Endothelial cell of umbilical vein (primary cell): ENCODE measurements around the gene TCP11. TPM values are rescaled to one million over a fixed set of nuclear protein-coding genes. Genes with fewer than 3 reads are reported as not detected.

Experiments used
- BruUV-seq: library from RNA; stranded (reverse); fragments of 400-500 nt; replicated peaks from 2 replicates; lab custom pipeline; 2021; lab: Mats Ljungman, UMichigan
- CTCF ChIA-PET: fragments of 300-600, 350-600 bp; sonication (Branson Sonifier 250); formaldehyde crosslinking; loops from one replicate; lab custom pipeline; 2021; ENCODE audit warnings: antibody characterized with exemption, inconsistent platforms; lab: Charles Lee
- POLR2A ChIA-PET: fragments of 300-600, 350-600 bp; sonication (Branson Sonifier 250); formaldehyde crosslinking; loops from one replicate; lab custom pipeline; 2021; ENCODE audit warnings: antibody characterized with exemption, inconsistent platforms; lab: Charles Lee
- DNase-seq: peaks from one replicate; pipeline ENCODE4 v3.0.0-alpha.2; 2011; ENCODE audit warnings: low read depth, low spot score
- FAIRE-seq: peaks from 2 replicates; lab custom pipeline; 2011; peaks lifted over from hg19 to GRCh38; lab: Jason Lieb, UNC
- H2AFZ ChIP-seq: 2 replicates; pipeline ENCODE4 v1.6.0; 2012; ENCODE audit warnings: low read depth, low read length, control low read depth, inconsistent platforms
- H3K27ac ChIP-seq: 2 replicates; pipeline ENCODE4 v1.5.1; 2011; ENCODE audit warnings: low read depth, mild to moderate bottlenecking, control low read depth, low read length, moderate library complexity; ENCODE audit not compliant: insufficient read depth
- H3K27me3 ChIP-seq, 2 experiments: 2 replicates each; pipeline versions ENCODE4 v1.6.0 to v1.6.1; 2011; ENCODE audit warnings: low read length in 2 of 2, mixed read lengths in 1 of 2; ENCODE audit not compliant: control insufficient read depth in 2 of 2, insufficient read depth in 2 of 2
- H3K36me3 ChIP-seq, 2 experiments: 2 replicates in 1 of 2; 3 replicates in 1 of 2; pipeline ENCODE4 v1.5.1; 2011; ENCODE audit warnings: low read length in 2 of 2, mild to moderate bottlenecking in 1 of 2, moderate library complexity in 1 of 2; ENCODE audit not compliant: control insufficient read depth in 2 of 2, insufficient read depth in 2 of 2; ENCODE audit errors: extremely low read depth in 1 of 2
- H3K4me1 ChIP-seq: 3 replicates; pipeline ENCODE4 v1.5.1; 2011; ENCODE audit warnings: mild to moderate bottlenecking, low read length; ENCODE audit not compliant: control insufficient read depth, insufficient read depth; ENCODE audit errors: extremely low read depth
- H3K4me2 ChIP-seq: 2 replicates; pipeline ENCODE4 v1.6.1; 2011; ENCODE audit warnings: low read length, control low read depth, mixed read lengths; ENCODE audit not compliant: insufficient read depth
- H3K4me3 ChIP-seq, 3 experiments: fragments of 200-600 bp in 1 of 3; sonication (generic), shearing (Covaris generic) in 1 of 3; replicated peaks in 1 of 3; 2 replicates each; pipeline ENCODE4 v1.5.1; 2011 to 2016; ENCODE audit warnings: control low read depth in 3 of 3, low read length in 3 of 3, mild to moderate bottlenecking in 2 of 3, inconsistent platforms in 1 of 3, low read depth in 1 of 3, moderate library complexity in 1 of 3; ENCODE audit not compliant: insufficient read depth in 1 of 3
- H3K79me2 ChIP-seq: 2 replicates; pipeline ENCODE4 v1.6.0; 2012; ENCODE audit warnings: low read length, inconsistent platforms; ENCODE audit not compliant: control insufficient read depth, insufficient read depth
- H3K9ac ChIP-seq: replicated peaks from 2 replicates; pipeline ENCODE3; 2011; ENCODE audit warnings: low read length, control low read depth; ENCODE audit not compliant: insufficient read depth; ENCODE audit errors: extremely low read depth
- H3K9me1 ChIP-seq: replicated peaks from 3 replicates; pipeline ENCODE4 v1.6.0; 2011; ENCODE audit warnings: mild to moderate bottlenecking, low read length; ENCODE audit not compliant: control insufficient read depth, insufficient read depth; ENCODE audit errors: extremely low read depth
- H3K9me3 ChIP-seq: replicated peaks from 2 replicates; pipeline ENCODE4 v1.5.1; 2012; ENCODE audit warnings: low read length, inconsistent platforms; ENCODE audit not compliant: control insufficient read depth, insufficient read depth
- H4K20me1 ChIP-seq: replicated peaks from 2 replicates; pipeline ENCODE3; 2011; ENCODE audit warnings: mild to moderate bottlenecking, low read length; ENCODE audit not compliant: control insufficient read depth, insufficient read depth; ENCODE audit errors: extremely low read depth
- FOS ChIP-seq: IDR thresholded peaks from 2 replicates; pipeline ENCODE4 v1.6.1; 2011; ENCODE audit warnings: mild to moderate bottlenecking, low read length, moderate library complexity, borderline replicate concordance; ENCODE audit not compliant: insufficient read depth
- GATA2 ChIP-seq: IDR thresholded peaks from 2 replicates; pipeline ENCODE4 v1.7.0; 2011; ENCODE audit warnings: low read depth, mild to moderate bottlenecking, moderate library complexity, mixed read lengths, low read length; ENCODE audit not compliant: insufficient read length, insufficient read depth
- JUN ChIP-seq: IDR thresholded peaks from 2 replicates; pipeline ENCODE4 v1.6.1; 2011; ENCODE audit warnings: borderline replicate concordance, low read depth; ENCODE audit not compliant: insufficient read length, insufficient read depth
- MYC ChIP-seq: IDR thresholded peaks from one replicate; pipeline ENCODE4 v1.6.1; 2011; ENCODE audit warnings: mild to moderate bottlenecking, low read depth, low read length
- POLR2A ChIP-seq: IDR thresholded peaks from 2 replicates; pipeline ENCODE4 v1.6.1; 2012; ENCODE audit warnings: low read depth, mild to moderate bottlenecking, control low read depth, low read length
- dilution Hi-C: fragments of 300-500 bp; cut with MboI; formaldehyde crosslinking; loops from one replicate; pipeline ENCODE4 v1.15.0; 2019; ENCODE audit warnings: low sequenced_read_pairs; ENCODE audit not compliant: extremely low pct_ligation_motif_present
- intact Hi-C: fragments of 100-400 bp; cut with micrococcal nuclease; formaldehyde crosslinking; loops from one replicate; pipeline ENCODE4 v1.10.0; 2022
- polyA plus RNA-seq, 4 experiments: library from polyadenylated mRNA; depleted of rRNA in 3 of 4; stranded (reverse) in 3 of 4; unstranded in 1 of 4; fragments of >200 nt; gene quantifications; 2 replicates each; pipeline versions ENCODE4 v1.2.1 to v1.2.3, GENCODE V29; 2011 to 2012; ENCODE audit warnings: missing spikeins in 1 of 4
- total RNA-seq: library from RNA; stranded (reverse); gene quantifications from 2 replicates; pipeline ENCODE4 v1.2.3, GENCODE V29; 2021
- TF ChIP-seq, protein P1 (sequence below): IDR thresholded peaks from 2 replicates; pipeline ENCODE4 v1.6.1; 2011; ENCODE audit not compliant: insufficient read depth, insufficient read length
- TF ChIP-seq, protein P2 (sequence below), 2 donors: IDR thresholded peaks; 1 replicate in 1 of 2; 2 replicates in 1 of 2; pipeline ENCODE4 v1.5.1; 2011; ENCODE audit warnings: low read length in 2 of 2, mild to moderate bottlenecking in 2 of 2, moderate library complexity in 2 of 2, control low read depth in 1 of 2, inconsistent platforms in 1 of 2, low read depth in 1 of 2; ENCODE audit not compliant: insufficient read depth in 1 of 2; ENCODE audit errors: extremely low read depth in 1 of 2

TCP11 gene
- total and polyA plus RNA-seq, 2 donors (not counting 3 experiments of a cell fraction or from before 2014, with no cell fraction given): 0.18 TPM; not detected in 1

DNA sequence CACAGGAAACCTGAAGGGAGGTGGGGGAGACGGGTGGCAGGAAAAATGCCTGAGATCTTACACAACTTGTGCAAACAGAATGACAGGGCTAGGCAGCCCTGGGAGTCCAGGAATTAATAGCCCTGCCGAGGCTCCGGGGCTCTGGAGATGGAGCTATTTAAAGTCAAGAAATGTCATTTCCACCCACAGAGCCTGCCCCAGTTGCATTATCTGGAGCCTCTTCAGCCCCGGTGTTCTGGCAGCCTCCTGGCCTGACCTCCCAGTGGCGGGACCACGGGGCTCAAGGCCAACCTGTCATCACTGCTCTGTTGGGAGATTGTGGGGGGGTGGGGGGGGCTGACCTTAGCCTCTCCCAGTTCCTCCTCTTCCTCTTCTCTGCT, 44.2 kb upstream of the TCP11 start:
- DNase-seq: no peak
- FAIRE-seq: no peak
- intact Hi-C loops: no loop called here

More for the DNA sequence above, 44.2 kb upstream of the TCP11 start:
- no TSS peak for BruUV-seq
- H3K9me1 ChIP-seq: no peaks in the 10 kb centered on the region
- no peaks in the 10 kb centered on the region for H3K9me3 ChIP-seq
- POLR2A ChIA-PET: no interaction called here
- TF ChIP-seq MYC: no peak
- TF ChIP-seq, protein P1, sequence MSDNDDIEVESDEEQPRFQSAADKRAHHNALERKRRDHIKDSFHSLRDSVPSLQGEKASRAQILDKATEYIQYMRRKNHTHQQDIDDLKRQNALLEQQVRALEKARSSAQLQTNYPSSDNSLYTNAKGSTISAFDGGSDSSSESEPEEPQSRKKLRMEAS: no peak
- TF ChIP-seq, protein P2, sequence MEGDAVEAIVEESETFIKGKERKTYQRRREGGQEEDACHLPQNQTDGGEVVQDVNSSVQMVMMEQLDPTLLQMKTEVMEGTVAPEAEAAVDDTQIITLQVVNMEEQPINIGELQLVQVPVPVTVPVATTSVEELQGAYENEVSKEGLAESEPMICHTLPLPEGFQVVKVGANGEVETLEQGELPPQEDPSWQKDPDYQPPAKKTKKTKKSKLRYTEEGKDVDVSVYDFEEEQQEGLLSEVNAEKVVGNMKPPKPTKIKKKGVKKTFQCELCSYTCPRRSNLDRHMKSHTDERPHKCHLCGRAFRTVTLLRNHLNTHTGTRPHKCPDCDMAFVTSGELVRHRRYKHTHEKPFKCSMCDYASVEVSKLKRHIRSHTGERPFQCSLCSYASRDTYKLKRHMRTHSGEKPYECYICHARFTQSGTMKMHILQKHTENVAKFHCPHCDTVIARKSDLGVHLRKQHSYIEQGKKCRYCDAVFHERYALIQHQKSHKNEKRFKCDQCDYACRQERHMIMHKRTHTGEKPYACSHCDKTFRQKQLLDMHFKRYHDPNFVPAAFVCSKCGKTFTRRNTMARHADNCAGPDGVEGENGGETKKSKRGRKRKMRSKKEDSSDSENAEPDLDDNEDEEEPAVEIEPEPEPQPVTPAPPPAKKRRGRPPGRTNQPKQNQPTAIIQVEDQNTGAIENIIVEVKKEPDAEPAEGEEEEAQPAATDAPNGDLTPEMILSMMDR (IDR thresholded peaks at IDR 0.05; ENCODE audit: extremely low read depth in 1 of 2, insufficient read depth in 1 of 2, low read depth in 1 of 2, low read length in 2 of 2): no peak
- no peak for TF ChIP-seq FOS
- TF ChIP-seq GATA2: no peak
- TF ChIP-seq JUN: no peak
- no peak for TF ChIP-seq POLR2A
- H4K20me1 ChIP-seq: no peaks in the 10 kb centered on the region
- no peaks in the 10 kb centered on the region for H3K36me3 ChIP-seq
- H3K27ac ChIP-seq: no peak overlapping the region
- H3K9ac ChIP-seq: no peak overlapping the region
- peaks cover 0 to 4% of the 10 kb centered on the region in 2 experiments for H3K27me3 ChIP-seq
- H3K4me1 ChIP-seq: peaks cover 9% of the 10 kb centered on the region
- H3K4me2 ChIP-seq: no peak overlapping the region
- no peaks in the 10 kb centered on the region for H3K79me2 ChIP-seq
- CTCF ChIA-PET: interaction anchor here (1.3 kb wide), 1 partner anchor 13 kb away, joined by 5 read pairs; no protein-coding TSS in a partner anchor
- dilution Hi-C loops: no loop called here
- H3K4me3 ChIP-seq: no peak overlapping the region
- no peak overlapping the region for H2AFZ ChIP-seq
